Smooth muscle cell (in vitro differentiated cells): Measurements from ENCODE around the gene PITPNC1. TPM values are rescaled to one million over a fixed set of nuclear protein-coding genes. Genes with fewer than 3 reads are reported as not detected.

Source experiments
- DNase-seq: peaks from one replicate; lab custom pipeline; 2025; ENCODE audit not compliant: unreplicated experiment; lab: John Stamatoyannopoulos, UW
- H2AFZ ChIP-seq: fragments of 200-600 bp; sonication (generic); 2 replicates; pipeline ENCODE4 v1.6.0; 2016; ENCODE audit warnings: antibody characterized with exemption, low read depth, mild to moderate bottlenecking
- H3F3A ChIP-seq: fragments of 200-600 bp; sonication (generic); 2 replicates; pipeline ENCODE4 v1.6.0; 2017; ENCODE audit warnings: antibody characterized with exemption, low read depth
- H3K27ac ChIP-seq: fragments of 200-600 bp; sonication (generic); 2 replicates; pipeline ENCODE4 v1.5.1; 2016; ENCODE audit warnings: low read depth, mild to moderate bottlenecking
- H3K27me3 ChIP-seq: fragments of 200-600 bp; sonication (generic); 2 replicates; pipeline ENCODE4 v1.6.1; 2016; ENCODE audit warnings: low read depth, mild to moderate bottlenecking
- H3K36me3 ChIP-seq: fragments of 200-600 bp; sonication (generic); 2 replicates; pipeline ENCODE4 v1.5.1; 2016; ENCODE audit warnings: low read depth
- H3K4me1 ChIP-seq: fragments of 200-600 bp; sonication (generic); 2 replicates; pipeline ENCODE4 v1.5.1; 2016; ENCODE audit warnings: low read depth
- H3K4me2 ChIP-seq: fragments of 200-600 bp; sonication (generic); 2 replicates; pipeline ENCODE4 v1.6.0; 2016; ENCODE audit warnings: mild to moderate bottlenecking
- H3K4me3 ChIP-seq: fragments of 200-600 bp; sonication (generic); 2 replicates; pipeline ENCODE4 v1.5.1; 2016; ENCODE audit warnings: mild to moderate bottlenecking
- H3K79me2 ChIP-seq: fragments of 200-600 bp; sonication (generic); 2 replicates; pipeline ENCODE4 v1.6.0; 2016; ENCODE audit warnings: low read depth, mild to moderate bottlenecking
- H3K9ac ChIP-seq: fragments of 200-600 bp; sonication (generic); 2 replicates; pipeline ENCODE4 v1.6.0; 2016; ENCODE audit warnings: low read depth
- H3K9me3 ChIP-seq: fragments of 200-600 bp; sonication (generic); replicated peaks from 2 replicates; pipeline ENCODE4 v1.5.1; 2016; ENCODE audit warnings: low read depth
- H4K20me1 ChIP-seq: fragments of 200-600 bp; sonication (generic); 2 replicates; pipeline ENCODE4 v1.6.0; 2016; ENCODE audit warnings: low read depth
- whole genome bisulfite sequencing: methylation state at CpG from one replicate; pipeline ENCODE4 v1.1.7; 2016; ENCODE audit warnings: low lambda C conversion rate; 5-methylcytosine and 5-hydroxymethylcytosine counted together
- polyA plus RNA-seq: library from polyadenylated mRNA; unstranded; fragments of >200 nt; fragmentation: Nextera tagmentation; extraction: Ambion mirVana; gene quantifications from 2 replicates; pipeline ENCODE4 v1.2.1, GENCODE V29; 2016
- total RNA-seq: library from RNA; depleted of rRNA; stranded (reverse); fragments of >200 nt; gene quantifications from 2 replicates; pipeline ENCODE4 v1.2.3, GENCODE V29; 2014
- TF ChIP-seq, protein P1 (sequence below): fragments of 200-600 bp; sonication (generic); IDR thresholded peaks from 2 replicates; pipeline ENCODE4 v1.5.1; 2017; ENCODE audit warnings: borderline replicate concordance, mild to moderate bottlenecking, antibody characterized with exemption; ENCODE audit not compliant: insufficient read depth, poor library complexity, severe bottlenecking

PITPNC1 gene
- total and polyA plus RNA-seq, 2 experiments from 2014 or later: 9.6 to 12.5 TPM

- Histone ChIP-seq H3K9ac (no peak overlapping the region), H3K4me2 (no peak overlapping the region), H3K4me1 (no peaks in the 10 kb centered on the region), H3F3A (no peaks in the 10 kb centered on the region), H4K20me1 (no peaks in the 10 kb centered on the region), H3K9me3 (no peaks in the 10 kb centered on the region), H3K27ac (no peak overlapping the region), H3K27me3 (no peaks in the 10 kb centered on the region), H2AFZ (no peak overlapping the region), H3K79me2 (no peaks in the 10 kb centered on the region), H3K36me3 (no peaks in the 10 kb centered on the region), H3K4me3 (no peak overlapping the region)
- no peak for DNase-seq
- TF ChIP-seq, protein P1, sequence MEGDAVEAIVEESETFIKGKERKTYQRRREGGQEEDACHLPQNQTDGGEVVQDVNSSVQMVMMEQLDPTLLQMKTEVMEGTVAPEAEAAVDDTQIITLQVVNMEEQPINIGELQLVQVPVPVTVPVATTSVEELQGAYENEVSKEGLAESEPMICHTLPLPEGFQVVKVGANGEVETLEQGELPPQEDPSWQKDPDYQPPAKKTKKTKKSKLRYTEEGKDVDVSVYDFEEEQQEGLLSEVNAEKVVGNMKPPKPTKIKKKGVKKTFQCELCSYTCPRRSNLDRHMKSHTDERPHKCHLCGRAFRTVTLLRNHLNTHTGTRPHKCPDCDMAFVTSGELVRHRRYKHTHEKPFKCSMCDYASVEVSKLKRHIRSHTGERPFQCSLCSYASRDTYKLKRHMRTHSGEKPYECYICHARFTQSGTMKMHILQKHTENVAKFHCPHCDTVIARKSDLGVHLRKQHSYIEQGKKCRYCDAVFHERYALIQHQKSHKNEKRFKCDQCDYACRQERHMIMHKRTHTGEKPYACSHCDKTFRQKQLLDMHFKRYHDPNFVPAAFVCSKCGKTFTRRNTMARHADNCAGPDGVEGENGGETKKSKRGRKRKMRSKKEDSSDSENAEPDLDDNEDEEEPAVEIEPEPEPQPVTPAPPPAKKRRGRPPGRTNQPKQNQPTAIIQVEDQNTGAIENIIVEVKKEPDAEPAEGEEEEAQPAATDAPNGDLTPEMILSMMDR: no peak
- WGBS: 97% methylated on average over 6 of the region's 6 CpGs
These were observed 194.4 kb downstream of the PITPNC1 start for GRCh38 chr17:67571478-67571877.

GRCh38 chr17:67573987-67574657, 197.0 kb downstream of the PITPNC1 start:
- Histone ChIP-seq H2AFZ (no peak overlapping the region), H3K27ac (no peak overlapping the region)

GRCh38 chr17:67574658-67575293, 197.7 kb downstream of the PITPNC1 start:
- no peaks in the 10 kb centered on the region for H3F3A ChIP-seq
- DNase-seq: no peak
- H3K4me1 ChIP-seq: no peaks in the 10 kb centered on the region
- no peaks in the 10 kb centered on the region for H3K27me3 ChIP-seq
- TF ChIP-seq, protein P1: no peak
- no peak overlapping the region for H3K4me2 ChIP-seq
- H3K9me3 ChIP-seq: no peaks in the 10 kb centered on the region
- H3K36me3 ChIP-seq: no peaks in the 10 kb centered on the region
- H3K79me2 ChIP-seq: no peaks in the 10 kb centered on the region
- H3K27ac ChIP-seq: no peak overlapping the region
- H2AFZ ChIP-seq: no peak overlapping the region
- no peak overlapping the region for H3K4me3 ChIP-seq
- H4K20me1 ChIP-seq: no peaks in the 10 kb centered on the region
- no peak overlapping the region for H3K9ac ChIP-seq
- WGBS: 69% methylated on average over 13 of the region's 13 CpGs

More at GRCh38 chr17:67573987-67574657, 197.0 kb downstream of the PITPNC1 start:
- Histone ChIP-seq H3K9ac (no peak overlapping the region), H3K36me3 (no peaks in the 10 kb centered on the region), H3K27me3 (no peaks in the 10 kb centered on the region), H3K4me1 (no peaks in the 10 kb centered on the region), H3K4me2 (no peak overlapping the region), H3K4me3 (no peak overlapping the region), H4K20me1 (no peaks in the 10 kb centered on the region), H3F3A (no peaks in the 10 kb centered on the region), H3K9me3 (no peaks in the 10 kb centered on the region), H3K79me2 (no peaks in the 10 kb centered on the region)
- TF ChIP-seq, protein P1: no peak
- WGBS: 68% methylated on average over 4 of the region's 4 CpGs
- DNase-seq: no peak

GRCh38 chr17:67575325-67575724, 198.2 kb downstream of the PITPNC1 start:
- H3K36me3 ChIP-seq: no peaks in the 10 kb centered on the region
- no peak for DNase-seq
- H3K4me1 ChIP-seq: no peaks in the 10 kb centered on the region
- H3F3A ChIP-seq: no peaks in the 10 kb centered on the region
- H4K20me1 ChIP-seq: no peaks in the 10 kb centered on the region
- H3K9me3 ChIP-seq: no peaks in the 10 kb centered on the region
- no peaks in the 10 kb centered on the region for H3K79me2 ChIP-seq
- no peak overlapping the region for H3K4me3 ChIP-seq
- no peaks in the 10 kb centered on the region for H3K27me3 ChIP-seq
- WGBS: 85% methylated on average over 13 of the region's 13 CpGs
- no peak overlapping the region for H2AFZ ChIP-seq
- H3K4me2 ChIP-seq: no peak overlapping the region
- no peak overlapping the region for H3K27ac ChIP-seq
- H3K9ac ChIP-seq: no peak overlapping the region
- TF ChIP-seq, protein P1: no peak
